ENCODE results near the gene ALDH1B1.

Gene ALDH1B1

DNA sequence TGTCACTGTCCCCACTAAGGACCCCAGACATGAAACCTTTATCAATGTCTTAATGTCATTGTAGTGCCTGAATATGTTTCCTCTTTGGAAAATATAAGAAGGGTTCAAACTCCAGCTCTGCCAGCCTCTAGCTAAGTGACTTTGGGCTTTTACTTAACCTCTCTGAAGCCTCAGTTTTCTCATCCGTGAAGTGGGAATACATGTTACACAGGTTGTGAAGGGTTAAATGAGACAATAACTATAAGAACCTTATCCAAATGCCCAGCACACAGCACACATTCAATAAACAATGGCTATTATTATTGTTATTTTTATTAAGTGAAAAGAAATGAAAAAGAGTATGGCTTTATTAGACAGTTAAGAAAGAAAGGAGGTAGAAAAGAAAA is 47.4 kb downstream of the ALDH1B1 start:
- TF ChIP-seq, protein P1, sequence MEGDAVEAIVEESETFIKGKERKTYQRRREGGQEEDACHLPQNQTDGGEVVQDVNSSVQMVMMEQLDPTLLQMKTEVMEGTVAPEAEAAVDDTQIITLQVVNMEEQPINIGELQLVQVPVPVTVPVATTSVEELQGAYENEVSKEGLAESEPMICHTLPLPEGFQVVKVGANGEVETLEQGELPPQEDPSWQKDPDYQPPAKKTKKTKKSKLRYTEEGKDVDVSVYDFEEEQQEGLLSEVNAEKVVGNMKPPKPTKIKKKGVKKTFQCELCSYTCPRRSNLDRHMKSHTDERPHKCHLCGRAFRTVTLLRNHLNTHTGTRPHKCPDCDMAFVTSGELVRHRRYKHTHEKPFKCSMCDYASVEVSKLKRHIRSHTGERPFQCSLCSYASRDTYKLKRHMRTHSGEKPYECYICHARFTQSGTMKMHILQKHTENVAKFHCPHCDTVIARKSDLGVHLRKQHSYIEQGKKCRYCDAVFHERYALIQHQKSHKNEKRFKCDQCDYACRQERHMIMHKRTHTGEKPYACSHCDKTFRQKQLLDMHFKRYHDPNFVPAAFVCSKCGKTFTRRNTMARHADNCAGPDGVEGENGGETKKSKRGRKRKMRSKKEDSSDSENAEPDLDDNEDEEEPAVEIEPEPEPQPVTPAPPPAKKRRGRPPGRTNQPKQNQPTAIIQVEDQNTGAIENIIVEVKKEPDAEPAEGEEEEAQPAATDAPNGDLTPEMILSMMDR (IDR thresholded peaks at IDR 0.05; ENCODE audit: control extremely low read depth, extremely low read depth, low read depth, missing control alignments): no peak
- POLR2A ChIA-PET: no interaction called here
- CTCF ChIA-PET: interaction anchor here (1.5 kb wide), 1 partner anchor 11 kb away, joined by 3 read pairs; no protein-coding TSS in a partner anchor
- DNase-seq (ENCODE audit: extremely low spot score): no peak

DNA sequence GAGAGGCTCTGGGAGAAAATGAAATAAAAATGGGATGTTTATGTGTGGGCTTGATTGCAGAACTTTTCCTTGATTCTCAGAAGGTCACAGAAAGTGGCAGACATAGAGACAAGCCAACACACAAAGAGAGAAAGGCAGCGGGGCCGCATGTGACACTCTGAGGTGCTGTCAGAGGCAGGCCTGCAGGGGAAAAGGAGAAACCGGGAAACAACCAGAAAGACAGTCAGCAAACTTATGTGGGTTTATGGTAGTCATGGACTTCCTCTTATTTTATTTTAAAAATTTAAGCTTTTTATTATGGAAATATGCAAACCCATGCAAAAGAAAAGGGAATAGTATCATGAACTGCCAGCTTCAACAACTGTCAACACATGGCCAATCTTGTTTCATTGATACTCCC is 48.0 kb downstream of the ALDH1B1 start:
- TF ChIP-seq, protein P1 (IDR thresholded peaks at IDR 0.05; ENCODE audit: control extremely low read depth, extremely low read depth, low read depth, missing control alignments): no peak
- POLR2A ChIA-PET: no interaction called here
- DNase-seq (ENCODE audit: extremely low spot score): no peak
- CTCF ChIA-PET: interaction anchor here (1.3 to 1.5 kb wide), 2 partner anchors 8 to 10 kb away, joined by 3 to 6 read pairs; no protein-coding TSS in a partner anchor

DNA sequence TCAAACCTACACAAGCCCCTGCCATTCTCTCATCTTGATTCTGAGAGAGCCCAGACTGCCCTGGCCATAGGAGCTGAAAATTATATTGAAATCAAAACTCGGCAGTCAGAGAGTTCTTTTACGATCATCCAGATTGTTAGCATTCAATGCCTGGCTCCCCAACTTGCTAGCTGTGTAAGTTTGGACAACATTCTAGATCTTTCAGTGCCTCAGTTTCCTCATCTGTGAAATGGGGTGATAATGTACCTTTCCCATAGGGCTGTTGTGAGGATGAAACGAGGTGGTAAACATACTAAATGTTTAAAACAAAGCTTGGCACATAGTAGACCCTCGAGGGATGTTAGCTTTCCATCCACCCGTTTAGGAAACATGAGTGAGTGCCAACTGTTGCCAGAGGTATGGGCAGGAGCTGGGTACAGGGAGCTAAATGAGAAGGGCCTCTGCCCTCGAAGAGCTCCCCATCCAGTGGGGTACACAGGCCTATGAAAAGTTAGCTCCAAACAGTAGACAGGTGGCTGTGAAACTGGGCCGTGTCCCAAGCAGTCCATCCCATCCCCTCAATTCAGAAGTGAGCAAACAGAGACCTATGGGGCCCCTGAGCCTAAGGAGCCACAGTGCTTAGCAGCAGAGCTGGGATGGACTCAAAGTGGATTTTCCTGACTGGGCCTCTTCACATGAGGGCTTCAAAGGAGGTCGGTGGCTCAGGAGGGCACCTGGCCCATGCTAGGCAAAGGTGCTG is 49.0 kb downstream of the ALDH1B1 start:
- ChIA-PET POLR2A (no interaction called here), CTCF (interaction anchor here (0.9 to 1.6 kb wide), 5 partner anchors 8 to 22 kb away, joined by 3 to 6 read pairs (median 5); no protein-coding TSS in a partner anchor)
- TF ChIP-seq, protein P1 (IDR thresholded peaks at IDR 0.05; ENCODE audit: control extremely low read depth, extremely low read depth, low read depth, missing control alignments): no peak
- DNase-seq (ENCODE audit: extremely low spot score): no peak

DNA sequence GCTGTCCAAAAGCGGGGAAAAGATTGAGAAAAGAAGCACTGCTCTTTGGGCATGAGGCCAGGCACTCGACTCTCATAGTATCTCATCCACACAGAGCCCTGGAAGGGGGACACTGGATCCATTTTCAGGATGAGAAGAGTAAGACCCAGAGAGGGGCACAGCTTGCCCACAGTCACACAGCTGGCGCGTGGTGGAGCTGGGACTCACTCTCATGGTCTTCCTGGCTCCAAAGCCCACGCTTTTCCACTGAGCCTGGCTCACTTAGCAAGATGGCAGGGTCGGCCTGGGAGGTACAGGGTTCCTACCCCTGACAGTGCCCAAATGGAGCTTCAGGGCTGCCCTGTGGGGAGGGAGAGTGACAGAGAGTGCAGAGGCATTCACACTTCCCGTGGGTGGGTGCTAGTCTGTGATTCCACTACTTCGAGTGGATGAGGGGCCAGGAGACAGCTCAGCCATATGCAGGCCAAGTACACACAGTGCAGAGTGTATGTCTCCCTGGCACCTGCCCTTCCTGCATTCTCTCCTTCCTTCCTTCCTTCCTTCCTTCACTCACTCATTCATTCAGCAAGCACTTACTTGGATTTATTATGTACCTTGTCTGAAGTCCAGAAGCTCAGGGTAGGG is 50.1 kb downstream of the ALDH1B1 start:
- TF ChIP-seq, protein P1 (IDR thresholded peaks at IDR 0.05; ENCODE audit: control extremely low read depth, extremely low read depth, low read depth, missing control alignments): no peak
- CTCF ChIA-PET: interaction anchor here (1.0 to 1.6 kb wide), 4 partner anchors 9 to 48 kb away, joined by 3 to 6 read pairs (median 4); no protein-coding TSS in a partner anchor
- POLR2A ChIA-PET: no interaction called here
- DNase-seq (ENCODE audit: extremely low spot score): no peak

DNA sequence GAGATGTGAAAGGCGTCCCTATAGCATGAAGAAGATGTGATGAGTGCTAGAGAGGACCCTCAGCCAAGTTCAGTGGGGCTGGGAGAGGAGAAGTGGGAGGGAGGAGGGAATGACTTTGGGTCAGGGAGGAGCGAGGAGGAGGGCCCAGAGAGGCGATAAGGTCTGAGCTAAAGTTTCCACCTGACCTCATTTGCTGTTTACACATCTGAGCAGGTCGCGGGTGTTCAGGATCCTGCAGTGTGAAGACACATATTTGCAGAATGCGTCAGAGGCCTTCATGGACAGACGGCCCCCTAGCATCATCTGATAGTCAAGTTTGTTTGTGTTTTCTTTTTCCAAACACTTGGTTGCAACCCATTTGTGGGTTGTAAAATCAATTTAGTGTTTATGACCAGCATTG is 50.7 kb downstream of the ALDH1B1 start:
- ChIA-PET POLR2A (no interaction called here), CTCF (interaction anchor here (1.0 to 1.6 kb wide), 4 partner anchors 10 to 48 kb away, joined by 3 to 6 read pairs (median 4); no protein-coding TSS in a partner anchor)
- TF ChIP-seq, protein P1 (IDR thresholded peaks at IDR 0.05; ENCODE audit: control extremely low read depth, extremely low read depth, low read depth, missing control alignments): no peak
- no peak for DNase-seq (ENCODE audit: extremely low spot score)

DNA sequence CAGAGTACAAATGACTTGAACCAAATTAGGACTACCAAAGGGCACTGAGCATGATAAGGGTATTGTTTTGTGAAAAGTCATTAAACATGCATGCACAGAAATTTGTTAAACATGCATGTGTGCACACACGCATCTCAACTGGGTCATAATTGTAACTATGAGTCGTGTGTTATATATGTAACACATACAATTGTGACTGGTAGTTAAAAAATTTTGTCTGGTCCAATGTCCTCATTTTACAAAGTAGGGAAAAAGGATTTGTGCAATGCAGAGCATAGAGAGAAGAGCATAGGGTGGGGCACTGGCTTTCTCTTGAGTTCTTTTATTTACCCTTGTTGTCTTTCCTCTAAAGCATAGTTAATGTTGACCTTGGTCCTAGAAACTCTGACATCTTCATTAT is 51.1 kb downstream of the ALDH1B1 start:
- TF ChIP-seq, protein P1 (IDR thresholded peaks at IDR 0.05; ENCODE audit: control extremely low read depth, extremely low read depth, low read depth, missing control alignments): no peak
- CTCF ChIA-PET: interaction anchor here (1.1 to 1.4 kb wide), 3 partner anchors 10 to 22 kb away, joined by 3 to 7 read pairs (median 4); no protein-coding TSS in a partner anchor
- POLR2A ChIA-PET: no interaction called here
- DNase-seq (ENCODE audit: extremely low spot score): no peak
